ENCODE data around the gene COLEC12. TPM values are rescaled to one million over a fixed set of nuclear protein-coding genes. Genes with fewer than 3 reads are reported as not detected.

Gene COLEC12
- total RNA-seq, 1 experiment from 2014 or later = 111 TPM

DNA sequence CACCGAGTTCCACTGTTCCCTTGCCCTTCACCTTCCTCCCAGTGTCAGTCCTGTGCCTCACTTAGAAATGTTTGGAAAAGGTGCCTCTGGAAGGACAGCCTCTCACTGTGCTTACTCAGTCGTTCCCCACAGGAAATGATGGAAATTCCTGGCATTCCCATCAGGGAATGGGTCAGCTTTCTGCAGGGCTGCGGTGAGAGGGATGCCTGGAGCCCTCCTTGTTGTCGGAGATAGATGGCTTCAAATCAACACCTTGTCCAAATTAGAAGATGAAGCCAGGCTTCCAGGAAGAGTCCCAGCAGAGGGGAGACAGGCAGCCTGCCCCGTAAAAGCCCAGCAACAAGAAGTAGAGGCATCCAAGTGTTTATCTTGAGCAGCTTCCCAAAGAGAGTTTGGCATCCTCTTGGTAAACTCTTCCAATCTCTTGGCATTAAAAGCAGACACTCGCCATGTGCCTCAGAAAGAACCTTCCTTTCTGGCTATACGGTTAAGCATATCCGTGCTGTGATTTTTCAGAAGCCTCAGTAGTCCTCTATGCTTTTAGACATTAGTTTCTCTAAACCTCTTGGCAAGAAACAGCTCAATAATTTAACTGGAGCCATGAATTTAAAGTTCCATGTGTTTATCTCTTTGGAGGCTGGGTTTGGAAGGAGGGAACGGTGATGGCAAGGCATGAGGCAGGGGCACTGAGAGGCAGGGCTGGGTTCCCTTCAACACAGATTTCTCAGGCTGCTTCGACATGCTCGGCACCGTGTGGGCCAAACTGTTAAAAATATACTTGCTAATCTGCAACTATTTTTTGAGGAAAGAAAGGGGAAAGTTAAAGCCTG lies 25.1 kb downstream of the COLEC12 start:
- H3K9me3 ChIP-seq (replicated peaks) = no peaks in the 10 kb centered on the region
- no peak overlapping the region for H3K4me3 ChIP-seq
- H3K36me3 ChIP-seq = no peaks in the 10 kb centered on the region; the same call in none of the 2 replicates
- DNase-seq (ENCODE audit: low read depth in 1 of 2, low spot score in 2 of 2) = peak; percentile 86 to 89
- H3K27me3 ChIP-seq (replicated peaks) = no peaks in the 10 kb centered on the region; the same call in 1 of the 2 replicates
- peaks cover 90% of the 10 kb centered on the region for H3K4me1 ChIP-seq (replicated peaks)
- peak overlapping the region; percentile 73 for H3K27ac ChIP-seq

DNA sequence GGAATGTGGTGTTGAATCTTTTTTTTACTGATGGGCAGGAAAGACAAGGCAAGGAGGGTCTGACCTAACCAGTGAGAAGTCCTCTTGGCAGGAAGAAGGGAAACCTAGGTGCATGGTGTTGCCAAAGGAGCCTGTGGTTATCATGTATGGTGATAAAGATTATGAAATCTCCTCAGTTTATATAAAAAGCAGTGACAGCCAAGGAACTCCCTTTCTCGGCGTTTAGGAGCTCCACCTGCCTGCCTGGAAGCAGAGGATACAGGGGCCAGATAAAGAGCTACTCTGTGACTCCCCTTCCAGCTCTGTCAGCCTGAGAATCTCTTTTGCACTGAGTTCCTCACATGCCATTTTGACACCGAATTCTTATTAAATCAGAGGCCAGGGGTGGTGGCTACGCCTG lies 26.1 kb downstream of the COLEC12 start:
- peaks cover 80% of the 10 kb centered on the region for H3K4me1 ChIP-seq (replicated peaks)
- no peaks in the 10 kb centered on the region for H3K9me3 ChIP-seq (replicated peaks)
- no peak overlapping the region for H3K4me3 ChIP-seq
- H3K27me3 ChIP-seq (replicated peaks) = no peaks in the 10 kb centered on the region; the same call in 1 of the 2 replicates
- H3K36me3 ChIP-seq = no peaks in the 10 kb centered on the region; the same call in 1 of the 2 replicates
- DNase-seq (ENCODE audit: low read depth in 1 of 2, low spot score in 2 of 2) = no peak
- peak overlapping the region; percentile 73 for H3K27ac ChIP-seq

DNA sequence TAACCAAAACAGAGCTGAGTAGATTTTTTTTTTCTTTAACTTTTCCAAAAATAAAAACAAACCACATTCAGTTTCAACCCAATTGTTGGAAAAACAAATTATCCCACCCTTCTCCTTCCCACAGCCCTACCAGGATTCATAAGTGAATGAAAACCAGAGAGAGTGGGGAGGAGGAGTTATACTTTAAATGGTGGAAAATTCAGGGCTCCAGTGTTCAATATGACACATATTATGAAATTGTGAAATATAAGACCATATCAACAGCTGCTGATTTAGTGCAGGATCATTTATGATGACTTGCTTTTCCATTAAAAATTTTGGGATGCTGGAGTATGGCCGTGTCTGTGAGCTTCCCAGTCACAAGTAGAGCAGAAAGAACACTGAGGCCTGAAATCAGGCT lies 26.7 kb downstream of the COLEC12 start:
- no peaks in the 10 kb centered on the region for H3K9me3 ChIP-seq (replicated peaks)
- peaks cover 74% of the 10 kb centered on the region for H3K4me1 ChIP-seq (replicated peaks)
- H3K27ac ChIP-seq = peak overlapping the region; percentile 73
- no peak overlapping the region for H3K4me3 ChIP-seq
- no peaks in the 10 kb centered on the region; the same call in 1 of the 2 replicates for H3K27me3 ChIP-seq (replicated peaks)
- no peaks in the 10 kb centered on the region; the same call in 1 of the 2 replicates for H3K36me3 ChIP-seq
- DNase-seq (ENCODE audit: low read depth in 1 of 2, low spot score in 2 of 2) = peak in 1 of 2 experiments; percentile 55

DNA sequence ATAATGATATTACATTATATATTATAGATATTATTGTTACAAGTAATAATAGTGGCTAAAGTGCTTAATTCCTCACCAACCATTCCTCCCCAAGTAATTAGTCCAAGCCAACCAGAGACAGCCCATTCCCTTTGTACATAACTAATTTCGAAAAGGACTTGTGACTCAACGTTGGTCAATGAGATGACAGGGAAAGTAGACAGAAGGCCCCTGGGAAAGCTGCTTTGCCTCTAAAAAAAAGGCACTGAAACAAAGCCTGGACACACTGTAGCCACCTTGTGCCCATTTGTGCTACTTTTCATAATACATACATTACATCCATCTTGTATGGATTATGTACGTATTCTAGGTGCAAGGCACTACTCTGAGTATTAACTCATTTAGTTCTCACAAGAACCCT lies 28.8 kb downstream of the COLEC12 start:
- no peak overlapping the region for H3K4me3 ChIP-seq
- peaks cover 53% of the 10 kb centered on the region for H3K4me1 ChIP-seq (replicated peaks)
- no peak overlapping the region for H3K27ac ChIP-seq
- no peaks in the 10 kb centered on the region for H3K9me3 ChIP-seq (replicated peaks)
- no peaks in the 10 kb centered on the region; the same call in 1 of the 2 replicates for H3K27me3 ChIP-seq (replicated peaks)
- H3K36me3 ChIP-seq = no peaks in the 10 kb centered on the region; the same call in 1 of the 2 replicates
- no peak for DNase-seq (ENCODE audit: low read depth in 1 of 2, low spot score in 2 of 2)

DNA sequence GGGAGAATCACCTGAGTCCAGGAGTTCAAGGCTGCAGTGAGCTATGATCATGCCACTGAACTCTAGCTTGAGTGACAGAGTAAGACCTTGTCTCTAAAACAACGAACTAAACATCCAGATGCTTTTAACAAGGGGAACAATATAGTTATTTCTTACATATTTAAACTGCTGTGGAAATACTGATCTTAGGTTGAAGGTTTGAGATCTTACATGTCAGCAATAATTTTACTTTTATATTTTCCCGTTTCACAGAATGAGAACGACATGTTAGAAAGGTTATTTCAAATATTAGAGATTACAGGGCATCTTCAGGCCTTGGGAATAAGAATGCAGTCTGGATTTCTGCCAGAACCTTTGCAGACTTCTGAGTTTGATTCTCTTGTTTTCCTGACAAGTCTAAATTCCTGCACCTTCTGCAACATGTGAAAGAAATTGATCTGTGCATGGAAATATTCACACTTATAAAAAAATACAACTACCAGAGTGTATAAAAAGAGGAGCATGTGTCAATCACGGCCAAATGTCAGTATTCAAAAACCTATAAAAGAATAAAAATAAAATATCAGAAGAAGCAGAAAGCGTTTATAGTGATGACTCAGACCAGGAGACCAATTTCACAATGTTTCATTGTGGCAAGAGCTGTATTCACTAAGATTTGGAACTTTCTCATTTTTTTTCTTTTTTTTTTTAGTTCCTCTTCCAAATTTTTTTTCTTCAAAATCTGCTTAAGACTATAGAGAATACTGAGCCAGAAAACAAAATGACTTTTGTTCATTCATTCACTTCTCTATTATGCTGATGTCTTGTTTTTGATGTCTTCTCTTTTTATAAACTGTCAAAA lies 29.6 kb downstream of the COLEC12 start:
- H3K9me3 ChIP-seq (replicated peaks) = no peaks in the 10 kb centered on the region
- peaks cover 45% of the 10 kb centered on the region for H3K4me1 ChIP-seq (replicated peaks)
- H3K4me3 ChIP-seq = no peak overlapping the region
- DNase-seq (ENCODE audit: low read depth in 1 of 2, low spot score in 2 of 2) = no peak
- H3K27ac ChIP-seq = 0 out of 2 replicates have a peak overlapping the region, but pooled peaks have one; percentile 22
- no peaks in the 10 kb centered on the region; the same call in 1 of the 2 replicates for H3K27me3 ChIP-seq (replicated peaks)
- no peaks in the 10 kb centered on the region; the same call in 1 of the 2 replicates for H3K36me3 ChIP-seq

DNA sequence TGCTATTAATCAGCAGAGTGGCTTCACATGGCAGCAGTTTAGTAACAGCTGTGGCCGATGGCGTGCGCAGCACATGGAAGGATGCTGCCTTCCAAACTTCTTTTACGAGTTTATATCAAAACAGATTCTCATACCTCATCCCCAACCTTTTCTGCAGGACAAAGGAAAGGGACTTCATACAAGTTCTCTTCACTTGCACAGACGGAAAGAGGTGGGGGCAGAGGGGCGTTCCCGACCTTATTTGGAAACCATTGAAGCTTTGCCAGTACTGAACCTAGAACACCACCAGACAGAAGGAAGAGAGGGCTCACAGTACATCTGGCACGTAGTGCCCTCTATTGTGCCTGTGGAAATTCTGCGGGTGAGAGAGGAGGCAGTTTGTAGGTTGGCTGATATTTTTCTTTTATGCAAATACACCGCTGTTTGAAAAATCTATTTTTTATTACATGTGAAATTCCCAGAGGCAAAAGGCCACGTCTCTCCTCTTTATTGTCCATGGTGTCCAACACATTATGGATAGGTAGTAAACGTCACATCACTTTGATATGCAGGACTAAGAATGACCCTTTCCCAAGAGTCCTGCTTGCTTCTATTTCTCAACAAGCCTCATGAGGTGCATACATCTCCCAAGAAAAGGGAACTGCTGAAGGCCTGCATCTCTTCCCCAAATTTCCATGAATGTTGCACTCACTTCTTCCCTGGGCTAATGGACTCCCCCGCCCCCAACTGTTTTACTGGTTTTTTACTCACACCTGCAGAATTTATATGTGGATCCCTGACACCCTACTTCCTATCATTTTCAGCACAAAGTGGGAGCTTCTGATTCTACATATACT lies 31.3 kb downstream of the COLEC12 start:
- no peak overlapping the region for H3K27ac ChIP-seq
- H3K4me3 ChIP-seq = no peak overlapping the region
- H3K36me3 ChIP-seq = no peaks in the 10 kb centered on the region; the same call in 1 of the 2 replicates
- DNase-seq (ENCODE audit: low read depth in 1 of 2, low spot score in 2 of 2) = no peak
- H3K9me3 ChIP-seq (replicated peaks) = no peaks in the 10 kb centered on the region
- H3K4me1 ChIP-seq (replicated peaks) = peaks cover 31% of the 10 kb centered on the region
- no peaks in the 10 kb centered on the region; the same call in 1 of the 2 replicates for H3K27me3 ChIP-seq (replicated peaks)

DNA sequence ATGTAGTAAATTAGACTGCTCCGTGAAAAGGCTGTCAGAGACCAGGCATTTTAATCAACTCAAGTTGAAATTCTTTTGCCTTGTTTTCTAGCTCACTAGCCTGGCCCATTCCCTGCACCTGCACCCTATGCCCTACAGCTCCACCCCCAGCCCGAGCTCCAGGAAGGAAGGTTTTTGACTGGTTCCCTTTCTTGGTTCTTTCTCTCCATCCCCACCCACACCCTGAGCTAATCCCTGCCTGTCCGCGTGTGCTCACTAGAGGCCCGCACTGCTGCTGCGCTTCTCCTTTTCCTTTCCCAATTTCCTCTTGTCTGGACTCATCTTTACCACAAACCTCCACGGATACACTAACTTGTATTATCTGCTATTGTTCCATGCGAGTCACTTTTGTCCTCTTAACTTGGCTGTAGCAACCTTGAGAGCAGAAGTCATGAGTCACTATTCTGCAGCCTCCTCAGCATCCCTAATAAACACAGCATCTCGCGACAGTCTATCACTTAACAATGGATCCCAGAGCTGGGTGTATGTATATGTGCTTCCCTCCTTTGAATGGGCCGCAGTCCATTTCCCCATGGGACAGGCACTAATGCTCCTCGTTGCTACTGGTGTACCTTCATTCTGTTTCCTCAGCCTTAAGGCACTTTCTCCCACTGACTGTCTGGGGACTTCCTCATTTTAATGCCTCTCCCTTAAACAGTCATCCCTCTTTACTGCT lies 36.5 kb downstream of the COLEC12 start:
- H3K27ac ChIP-seq = no peak overlapping the region
- no peaks in the 10 kb centered on the region for H3K36me3 ChIP-seq
- DNase-seq (ENCODE audit: low read depth in 1 of 2, low spot score in 2 of 2) = peak in 1 of 2 experiments; percentile 48
- H3K4me3 ChIP-seq = no peak overlapping the region
- H3K9me3 ChIP-seq (replicated peaks) = no peaks in the 10 kb centered on the region
- no peaks in the 10 kb centered on the region for H3K27me3 ChIP-seq (replicated peaks)
- peaks cover 11% of the 10 kb centered on the region for H3K4me1 ChIP-seq (replicated peaks)

DNA sequence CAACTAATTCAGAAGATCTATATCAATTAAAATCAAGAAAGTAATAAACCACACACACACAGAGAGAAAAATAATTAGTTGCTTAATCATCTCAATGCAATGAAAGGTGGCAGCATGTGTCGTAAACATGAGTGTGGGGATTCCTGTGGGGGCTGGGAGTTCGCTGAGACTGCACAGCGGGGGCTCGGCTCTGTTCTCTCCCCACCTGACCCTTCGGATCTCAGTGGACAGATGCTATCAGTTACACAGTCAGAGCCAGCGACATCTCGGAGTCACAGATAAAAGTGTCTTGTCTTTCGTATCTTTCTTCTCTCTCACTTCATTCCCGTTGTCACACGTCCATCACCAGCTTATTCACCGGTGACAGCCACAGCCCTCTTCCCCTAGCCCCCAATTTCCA lies 37.1 kb downstream of the COLEC12 start:
- no peaks in the 10 kb centered on the region for H3K27me3 ChIP-seq (replicated peaks)
- no peaks in the 10 kb centered on the region for H3K9me3 ChIP-seq (replicated peaks)
- H3K4me1 ChIP-seq (replicated peaks) = peaks cover 14% of the 10 kb centered on the region
- no peak overlapping the region for H3K4me3 ChIP-seq
- H3K27ac ChIP-seq = no peak overlapping the region
- no peak for DNase-seq (ENCODE audit: low read depth in 1 of 2, low spot score in 2 of 2)
- no peaks in the 10 kb centered on the region for H3K36me3 ChIP-seq

DNA sequence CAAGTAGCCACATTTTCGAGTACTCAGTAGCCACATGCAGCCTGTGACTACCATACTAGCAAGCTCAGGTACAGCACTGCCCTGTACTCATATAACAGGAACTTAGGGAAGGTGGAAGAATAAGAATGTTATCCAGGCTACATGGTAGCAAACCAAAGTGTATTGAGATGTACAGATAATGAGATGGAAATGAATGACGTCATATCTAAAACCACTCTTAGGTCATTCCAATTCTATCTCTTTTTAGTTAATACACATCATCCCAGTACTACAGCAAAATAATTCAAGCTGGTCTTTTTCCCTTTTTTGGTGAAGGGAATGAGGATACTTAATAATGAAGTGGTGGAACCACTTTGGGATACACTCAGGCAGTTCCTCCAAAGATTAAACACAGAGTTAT lies 38.7 kb downstream of the COLEC12 start:
- peaks cover 31% of the 10 kb centered on the region for H3K4me1 ChIP-seq (replicated peaks)
- no peak overlapping the region for H3K4me3 ChIP-seq
- no peaks in the 10 kb centered on the region for H3K27me3 ChIP-seq (replicated peaks)
- no peak overlapping the region for H3K27ac ChIP-seq
- no peaks in the 10 kb centered on the region; the same call in 1 of the 2 replicates for H3K36me3 ChIP-seq
- no peak for DNase-seq (ENCODE audit: low read depth in 1 of 2, low spot score in 2 of 2)
- no peaks in the 10 kb centered on the region for H3K9me3 ChIP-seq (replicated peaks)

DNA sequence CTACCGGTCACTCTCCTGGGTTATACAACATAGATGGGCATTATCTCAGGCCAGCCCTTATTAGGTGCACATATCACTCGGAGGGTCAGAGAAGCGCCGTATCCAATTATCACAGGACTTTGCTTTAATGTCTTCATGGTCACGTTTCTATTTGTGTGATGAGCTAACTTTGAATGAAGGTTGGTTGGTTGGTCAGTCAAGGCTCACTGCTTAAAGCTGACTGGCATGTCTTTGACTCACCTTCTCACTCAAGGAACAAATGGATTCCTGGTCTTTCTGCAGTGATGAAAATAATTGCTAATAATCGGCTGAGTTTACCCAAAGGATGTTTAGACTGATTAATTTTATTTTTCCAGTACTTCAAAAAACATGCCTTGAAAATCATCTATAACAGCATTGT lies 39.7 kb downstream of the COLEC12 start:
- H3K4me3 ChIP-seq = no peak overlapping the region
- DNase-seq (ENCODE audit: low read depth in 1 of 2, low spot score in 2 of 2) = no peak
- H3K36me3 ChIP-seq = no peaks in the 10 kb centered on the region; the same call in 1 of the 2 replicates
- H3K27me3 ChIP-seq (replicated peaks) = no peaks in the 10 kb centered on the region
- H3K4me1 ChIP-seq (replicated peaks) = peaks cover 33% of the 10 kb centered on the region
- H3K9me3 ChIP-seq (replicated peaks) = no peaks in the 10 kb centered on the region
- no peak overlapping the region for H3K27ac ChIP-seq

DNA sequence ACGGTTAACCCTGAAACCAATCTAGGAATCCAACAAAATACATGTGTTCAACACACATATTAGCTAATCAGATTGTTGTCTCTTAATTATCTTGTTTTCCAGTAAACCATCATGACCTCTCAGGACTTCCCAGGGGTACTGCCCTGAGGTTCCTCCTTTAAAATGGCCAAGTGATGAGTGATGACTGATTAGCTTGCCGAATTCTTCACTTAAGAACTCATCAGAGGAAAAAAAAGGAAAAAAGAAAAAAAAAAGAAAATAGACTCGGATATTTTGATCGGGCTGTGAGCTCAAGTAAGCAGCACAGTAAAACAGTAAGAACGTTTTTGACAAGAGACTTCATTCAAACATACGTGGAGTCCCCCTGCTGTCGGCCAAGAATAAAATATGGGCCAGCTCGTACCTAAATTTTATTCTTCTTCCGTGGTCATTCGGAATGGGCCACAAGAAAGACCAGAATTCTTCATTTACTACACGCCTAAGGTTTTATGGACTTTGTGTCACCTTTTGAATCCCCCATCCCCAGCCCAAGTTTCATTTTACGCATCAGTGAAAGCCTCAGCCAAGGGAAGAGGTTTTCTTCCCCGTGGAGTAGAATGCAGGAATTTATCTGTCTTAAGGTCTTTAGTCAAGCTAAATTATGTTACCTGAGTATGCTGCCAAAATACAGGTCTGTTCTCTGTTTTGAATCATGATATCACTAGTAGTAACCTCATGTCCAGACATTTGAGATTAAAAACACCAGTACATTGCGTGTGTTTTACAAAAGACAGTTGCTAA lies 40.5 kb downstream of the COLEC12 start:
- DNase-seq (ENCODE audit: low read depth in 1 of 2, low spot score in 2 of 2) = no peak
- Histone ChIP-seq H3K27me3 (replicated peaks) (no peaks in the 10 kb centered on the region), H3K4me1 (replicated peaks) (peaks cover 33% of the 10 kb centered on the region)

More for the DNA sequence above, 40.5 kb downstream of the COLEC12 start:
- Histone ChIP-seq H3K4me3 (no peak overlapping the region), H3K36me3 (no peaks in the 10 kb centered on the region; the same call in 1 of the 2 replicates), H3K27ac (no peak overlapping the region), H3K9me3 (replicated peaks) (no peaks in the 10 kb centered on the region)
